HG03575 (cell line): ENCODE measurements around the gene SFI1.
"Not testable (repeated sequence)": the region's sequence is repeated elsewhere in the genome, so short reads cannot be mapped to it uniquely, and the experiment has no call there.

Source experiments
- ATAC-seq: cut with Tn5 transposase; IDR thresholded peaks from one replicate; pipeline ENCODE4 v1.9.1; 2021; ENCODE audit not compliant: unreplicated experiment, insufficient number of reproducible peaks, low FRiP score; ENCODE audit errors: extremely low read depth

Gene SFI1

GRCh38 chr22:31652088-31652487 lies 155.8 kb downstream of the SFI1 start:
- ATAC-seq, result no peak

GRCh38 chr22:31652911-31653684 lies 156.8 kb downstream of the SFI1 start:
- no peak for ATAC-seq

- ATAC-seq, result no peak
These were observed 157.6 kb downstream of the SFI1 start for GRCh38 chr22:31653944-31654343.

- ATAC-seq, result no peak
These were observed 158.1 kb downstream of the SFI1 start for GRCh38 chr22:31654408-31654807.

- no peak for ATAC-seq
These were observed 162.9 kb downstream of the SFI1 start for GRCh38 chr22:31659246-31659645.

GRCh38 chr22:31660860-31661341 lies 164.6 kb downstream of the SFI1 start:
- not testable (repeated sequence) for ATAC-seq

- ATAC-seq, result no peak
These were observed 165.7 kb downstream of the SFI1 start, which contains the start of gene PISD for GRCh38 chr22:31661851-31662667. Gene PISD, minus strand, starts transcription at chr22:31662215. Its CDS starts 7 bp downstream, at chr22:31662208.

GRCh38 chr22:31662668-31663037 lies 166.3 kb downstream of the SFI1 start:
- ATAC-seq, result no peak
